ENCODE results near the gene HSPA6.
A peak's percentile ranks its signal among the peaks of the same experiment; 100 is the strongest.

Gene HSPA6

GRCh38 chr1:161499099-161500039 is 25.0 kb upstream of the HSPA6 start:
- no peak for TF ChIP-seq EZH2 (IDR thresholded peaks at IDR 0.05)
- TF ChIP-seq POLR2AphosphoS5 (IDR thresholded peaks at IDR 0.05; ENCODE audit: borderline replicate concordance, low read depth, low read length), result no peak
- TF ChIP-seq FOXP2 (optimal IDR thresholded peaks at IDR 0.05; ENCODE audit: control extremely low read depth, extremely low read length, insufficient read depth), result no peak
- DNase-seq (ENCODE audit: low read depth, low spot score), result no peak
- no peaks in the 10 kb centered on the region for H3K36me3 ChIP-seq (ENCODE audit: insufficient read depth, low read length)
- H3K9ac ChIP-seq (ENCODE audit: insufficient read length), result no peak overlapping the region
- H3K9me3 ChIP-seq (ENCODE audit: low read depth, low read length), result no peaks in the 10 kb centered on the region
- H3K27ac ChIP-seq, result no peak overlapping the region
- H3K4me3 ChIP-seq, result no peak overlapping the region

DNA sequence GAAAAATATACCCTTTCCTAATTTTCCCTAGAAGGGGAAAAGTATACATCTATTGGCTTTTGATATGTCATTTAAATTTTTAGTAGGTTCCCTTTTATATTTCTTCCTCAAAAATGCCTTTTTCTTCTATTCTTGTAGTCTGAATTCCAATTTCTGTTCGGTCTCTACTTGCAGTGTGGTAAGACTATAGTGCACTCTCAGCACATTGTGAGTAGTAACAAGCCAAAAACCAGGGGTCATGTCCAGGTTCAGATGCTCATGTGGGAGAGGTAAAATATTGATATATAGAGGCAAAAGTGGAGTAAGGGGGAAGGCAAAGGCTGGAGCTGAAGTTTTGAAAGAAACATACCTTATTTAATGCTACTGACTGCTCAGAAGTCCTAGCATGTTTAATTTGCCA is 23.1 kb upstream of the HSPA6 start:
- no peak for DNase-seq (ENCODE audit: low read depth, low spot score)
- Histone ChIP-seq H3K9ac (ENCODE audit: insufficient read length) (no peak overlapping the region), H3K4me3 (no peak overlapping the region), H3K27ac (no peak overlapping the region), H3K9me3 (ENCODE audit: low read depth, low read length) (no peaks in the 10 kb centered on the region), H3K36me3 (ENCODE audit: insufficient read depth, low read length) (no peaks in the 10 kb centered on the region)
- TF ChIP-seq POLR2AphosphoS5 (IDR thresholded peaks at IDR 0.05; ENCODE audit: borderline replicate concordance, low read depth, low read length), result no peak
- TF ChIP-seq FOXP2 (optimal IDR thresholded peaks at IDR 0.05; ENCODE audit: control extremely low read depth, extremely low read length, insufficient read depth), result no peak
- no peak for TF ChIP-seq EZH2 (IDR thresholded peaks at IDR 0.05)

GRCh38 chr1:161502181-161502580 is 22.2 kb upstream of the HSPA6 start:
- H3K27ac ChIP-seq, result no peak overlapping the region
- H3K4me3 ChIP-seq, result no peak overlapping the region
- no peaks in the 10 kb centered on the region for H3K9me3 ChIP-seq (ENCODE audit: low read depth, low read length)
- H3K36me3 ChIP-seq (ENCODE audit: insufficient read depth, low read length), result no peaks in the 10 kb centered on the region
- TF ChIP-seq FOXP2 (optimal IDR thresholded peaks at IDR 0.05; ENCODE audit: control extremely low read depth, extremely low read length, insufficient read depth) (no peak), EZH2 (IDR thresholded peaks at IDR 0.05) (no peak), POLR2AphosphoS5 (IDR thresholded peaks at IDR 0.05; ENCODE audit: borderline replicate concordance, low read depth, low read length) (no peak)
- no peak overlapping the region for H3K9ac ChIP-seq (ENCODE audit: insufficient read length)
- DNase-seq (ENCODE audit: low read depth, low spot score), result no peak

DNA sequence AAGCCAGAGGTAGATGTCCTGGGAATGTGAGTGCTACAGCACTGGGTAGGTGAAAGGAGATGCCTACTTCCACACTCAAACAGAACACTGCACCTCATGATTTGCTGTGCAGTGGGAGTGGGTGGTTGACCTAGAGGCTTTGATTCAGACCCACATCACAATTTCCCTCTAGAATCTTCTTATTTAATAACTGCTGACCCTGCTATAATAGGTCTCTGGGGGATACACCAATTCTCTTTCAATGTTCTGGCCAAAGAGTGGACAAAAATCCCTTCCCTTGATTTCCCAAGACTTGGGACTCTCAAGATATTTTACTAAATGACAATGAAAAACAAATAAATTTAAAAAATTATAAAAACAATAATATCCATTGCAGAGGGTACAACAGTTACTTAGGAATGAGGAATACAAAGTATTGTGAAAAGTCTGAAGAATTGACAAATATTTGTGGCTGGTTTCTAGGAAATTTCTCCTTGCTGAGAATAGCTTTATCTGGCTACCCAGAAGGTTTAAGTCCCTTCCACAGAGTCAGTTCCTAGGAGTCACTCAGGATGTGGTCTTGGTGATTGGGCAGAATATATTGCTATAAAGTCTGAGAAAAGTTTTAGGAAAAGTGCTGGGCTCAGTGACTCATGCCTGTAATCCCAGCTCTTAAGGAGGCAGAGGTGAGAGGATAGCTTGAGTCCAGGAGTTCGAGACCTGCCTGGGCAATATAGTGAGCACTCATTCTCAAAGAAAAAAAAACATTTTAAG is 21.5 kb upstream of the HSPA6 start:
- Histone ChIP-seq H3K27ac (no peak overlapping the region), H3K9me3 (ENCODE audit: low read depth, low read length) (no peaks in the 10 kb centered on the region), H3K9ac (ENCODE audit: insufficient read length) (no peak overlapping the region), H3K4me3 (no peak overlapping the region), H3K36me3 (ENCODE audit: insufficient read depth, low read length) (no peaks in the 10 kb centered on the region)
- TF ChIP-seq POLR2AphosphoS5 (IDR thresholded peaks at IDR 0.05; ENCODE audit: borderline replicate concordance, low read depth, low read length) (no peak), FOXP2 (optimal IDR thresholded peaks at IDR 0.05; ENCODE audit: control extremely low read depth, extremely low read length, insufficient read depth) (no peak), EZH2 (IDR thresholded peaks at IDR 0.05) (no peak)
- no peak for DNase-seq (ENCODE audit: low read depth, low spot score)

DNA sequence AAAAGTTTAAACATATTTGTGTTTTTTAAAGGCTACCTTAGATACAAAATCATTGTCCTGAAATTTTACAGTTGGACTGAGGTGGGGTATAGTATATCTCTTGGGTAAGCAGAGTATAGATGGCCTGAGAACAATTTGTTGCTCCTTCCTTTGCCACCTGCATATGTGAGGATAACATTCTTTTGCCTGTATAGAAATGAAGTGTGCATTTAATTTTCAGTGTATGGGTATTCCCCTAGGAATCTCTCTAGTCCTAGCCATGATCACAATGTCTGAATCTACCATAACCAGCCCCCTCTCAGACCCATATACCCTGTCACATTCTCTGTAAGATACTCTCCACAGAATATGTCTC is 21.0 kb upstream of the HSPA6 start:
- Histone ChIP-seq H3K9me3 (ENCODE audit: low read depth, low read length) (no peaks in the 10 kb centered on the region), H3K4me3 (no peak overlapping the region), H3K36me3 (ENCODE audit: insufficient read depth, low read length) (no peaks in the 10 kb centered on the region), H3K27ac (no peak overlapping the region), H3K9ac (ENCODE audit: insufficient read length) (no peak overlapping the region)
- TF ChIP-seq POLR2AphosphoS5 (IDR thresholded peaks at IDR 0.05; ENCODE audit: borderline replicate concordance, low read depth, low read length), result no peak
- TF ChIP-seq EZH2 (IDR thresholded peaks at IDR 0.05), result no peak
- no peak for TF ChIP-seq FOXP2 (optimal IDR thresholded peaks at IDR 0.05; ENCODE audit: control extremely low read depth, extremely low read length, insufficient read depth)
- DNase-seq (ENCODE audit: low read depth, low spot score), result no peak

GRCh38 chr1:161505686-161506085 is 18.7 kb upstream of the HSPA6 start:
- DNase-seq (ENCODE audit: low read depth, low spot score), result no peak
- Histone ChIP-seq H3K9ac (ENCODE audit: insufficient read length) (no peak overlapping the region), H3K27ac (no peak overlapping the region), H3K36me3 (ENCODE audit: insufficient read depth, low read length) (no peaks in the 10 kb centered on the region), H3K9me3 (ENCODE audit: low read depth, low read length) (no peaks in the 10 kb centered on the region), H3K4me3 (no peak overlapping the region)
- no peak for TF ChIP-seq POLR2AphosphoS5 (IDR thresholded peaks at IDR 0.05; ENCODE audit: borderline replicate concordance, low read depth, low read length)
- no peak for TF ChIP-seq FOXP2 (optimal IDR thresholded peaks at IDR 0.05; ENCODE audit: control extremely low read depth, extremely low read length, insufficient read depth)
- no peak for TF ChIP-seq EZH2 (IDR thresholded peaks at IDR 0.05)

GRCh38 chr1:161506336-161507223 is 17.8 kb upstream of the HSPA6 start:
- peak; percentile 74 for TF ChIP-seq FOXP2 (optimal IDR thresholded peaks at IDR 0.05; ENCODE audit: control extremely low read depth, extremely low read length, insufficient read depth)
- TF ChIP-seq EZH2 (IDR thresholded peaks at IDR 0.05), result no peak
- no peaks in the 10 kb centered on the region for H3K9me3 ChIP-seq (ENCODE audit: low read depth, low read length)
- H3K27ac ChIP-seq, result peak overlapping the region; percentile 90
- peak; percentile 68 for DNase-seq (ENCODE audit: low read depth, low spot score)
- H3K9ac ChIP-seq (ENCODE audit: insufficient read length), result peak overlapping the region; percentile 55
- peak overlapping the region; percentile 73 for H3K4me3 ChIP-seq
- no peaks in the 10 kb centered on the region for H3K36me3 ChIP-seq (ENCODE audit: insufficient read depth, low read length)

DNA sequence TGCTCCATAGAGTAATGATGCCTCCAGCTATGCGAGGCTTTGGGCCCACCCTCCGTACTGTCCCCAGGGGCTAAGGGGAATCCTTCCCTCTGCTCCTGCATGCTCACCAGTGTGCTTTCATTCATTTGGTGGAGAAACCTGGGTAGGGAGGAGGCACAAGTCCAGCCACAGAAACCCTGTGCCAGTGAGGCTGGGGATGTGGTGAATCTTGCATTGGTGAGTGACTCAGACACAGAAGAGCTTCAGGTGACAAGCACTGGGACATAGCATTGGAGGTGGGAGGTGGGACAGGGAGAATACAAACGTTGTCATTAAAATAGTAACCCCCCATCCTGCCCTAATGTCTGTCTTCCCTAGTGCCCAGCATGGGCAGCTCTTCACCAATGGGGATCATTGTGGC is 13.9 kb upstream of the HSPA6 start:
- Histone ChIP-seq H3K9ac (ENCODE audit: insufficient read length) (no peak overlapping the region), H3K4me3 (no peak overlapping the region), H3K27ac (no peak overlapping the region), H3K9me3 (ENCODE audit: low read depth, low read length) (no peaks in the 10 kb centered on the region), H3K36me3 (ENCODE audit: insufficient read depth, low read length) (no peaks in the 10 kb centered on the region)
- DNase-seq (ENCODE audit: low read depth, low spot score), result no peak
- TF ChIP-seq POLR2AphosphoS5 (IDR thresholded peaks at IDR 0.05; ENCODE audit: borderline replicate concordance, low read depth, low read length), result no peak
- no peak for TF ChIP-seq FOXP2 (optimal IDR thresholded peaks at IDR 0.05; ENCODE audit: control extremely low read depth, extremely low read length, insufficient read depth)
- TF ChIP-seq EZH2 (IDR thresholded peaks at IDR 0.05), result no peak
